Adrenal gland (tissue), 12 donors: ENCODE measurements around the gene HOMER2. TPM values are rescaled to one million over a fixed set of nuclear protein-coding genes. Genes with fewer than 3 reads are reported as not detected.

Experiments used
- DNase-seq, 7 donors: peaks; one replicate each; pipeline ENCODE4 v3.0.0-alpha.2; 2019 to 2020
- H3K27ac ChIP-seq, 5 donors: fragments of 200-600 bp; sonication (generic) in 4 of 5; 1 replicate in 3 of 5; 2 replicates in 2 of 5; pipeline versions ENCODE4 v1.5.1 to v1.8.0; 2016 to 2020; ENCODE audit warnings: mild to moderate bottlenecking in 1 of 5
- H3K27me3 ChIP-seq: fragments of 200-600 bp; 2 replicates; pipeline ENCODE4 v1.8.0; 2021
- H3K36me3 ChIP-seq, 2 donors: fragments of 200-600 bp; replicated peaks in 1 of 2; 1 replicate in 1 of 2; 2 replicates in 1 of 2; pipeline versions ENCODE4 v1.5.1 to v1.8.0; 2018 to 2022
- H3K4me1 ChIP-seq, 2 donors: fragments of 200-600 bp; replicated peaks in 1 of 2; 1 replicate in 1 of 2; 2 replicates in 1 of 2; pipeline versions ENCODE4 v1.5.1 to v1.8.0; 2018 to 2021
- H3K4me3 ChIP-seq, 4 donors: fragments of 200-600 bp; sonication (generic) in 3 of 4; one replicate each; pipeline ENCODE4 v1.5.1; 2016 to 2018
- H3K9me3 ChIP-seq, 3 donors: fragments of 200-600 bp; sonication (generic) in 1 of 3; replicated peaks in 1 of 3; 1 replicate in 2 of 3; 2 replicates in 1 of 3; pipeline versions ENCODE4 v1.5.1 to v1.8.0; 2016 to 2021
- CTCF ChIP-seq, 6 experiments: fragments of 450-650 bp in 4 of 6; fragments of 200-600 bp in 2 of 6; sonication (generic) in 1 of 6; IDR thresholded peaks; 1 replicate in 5 of 6; 2 replicates in 1 of 6; pipeline versions ENCODE4 v1.5.1 to v1.8.0; 2016 to 2021; ENCODE audit warnings: antibody characterized with exemption in 6 of 6, mild to moderate bottlenecking in 2 of 6, moderate library complexity in 1 of 6
- POLR2A ChIP-seq, 2 donors: fragments of 450-650 bp; IDR thresholded peaks; one replicate each; pipeline ENCODE4 v1.6.1; 2017; ENCODE audit warnings: antibody characterized with exemption in 2 of 2, mild to moderate bottlenecking in 2 of 2, moderate library complexity in 1 of 2
- WGBS, 4 donors: extraction: QIAGEN DNeasy Blood & Tissue Kit in 2 of 4; methylation state at CpG; one replicate each; pipeline versions ENCODE4 v1.1.5 to v1.1.7; 2013 to 2017; 5-methylcytosine and 5-hydroxymethylcytosine counted together
- intact Hi-C, 2 donors: fragments of 100-400 bp; cut with DNase I; formaldehyde crosslinking; loops; one replicate each; pipeline versions ENCODE4 v1.14.1 to v1.15.0; 2022 to 2023
- polyA plus RNA-seq, 3 donors: library from polyadenylated mRNA; stranded (reverse); fragments of 200-250 nt in 2 of 3; fragments of 350-450 nt in 1 of 3; fragmentation: Illumina TruSeq in 1 of 3; extraction: RNeasy Lipid Tissue Mini Kit (QIAGEN cat#74804) in 1 of 3; gene quantifications; one replicate each; pipeline ENCODE4 v1.2.3, GENCODE V29; 2013 to 2014
- total RNA-seq, 9 donors: library from RNA; depleted of rRNA in 4 of 9; stranded (reverse); fragments of >200 nt in 4 of 9; fragments of 120-200 nt in 1 of 9; fragmentation: NEBNext Ultra II Directional in 1 of 9; extraction: Animal tissue kit (Norgen Biotek cat#: 25700) in 1 of 9; gene quantifications; one replicate each; pipeline versions ENCODE4 v1.1.0 to v1.2.4, GENCODE V29; 2013 to 2023
- donor health status: healthy with polysubstance abuse.
- donor health status: Bipolar disorder and iron deficiency.
- donor health status: DM: yes; HTN: yes; CAD: no.
- donor health status: DM: no; HTN: no; CAD: no.
- donor health status: DM: no; HTN: no; CAD: no.
- donor health status: DM: yes; HTN: yes; CAD: no.

The HOMER2 gene
- total and polyA plus RNA-seq, 12 donors, result 6.5 to 43.1 (median 23.4) TPM

- Histone ChIP-seq H3K4me1 (peaks cover 20 to 24% of the 10 kb centered on the region in 2 donors), H3K9me3 (no peaks in the 10 kb centered on the region), H3K27me3 (no peaks in the 10 kb centered on the region), H3K4me3 (no peak overlapping the region), H3K36me3 (no peaks in the 10 kb centered on the region), H3K27ac (no peak overlapping the region)
- 80 to 87% (median 83%) methylated on average over 4 of the region's 4 CpGs for WGBS, 4 donors
- TF ChIP-seq CTCF (IDR thresholded peaks at IDR 0.05), result no peak
- no peak for TF ChIP-seq POLR2A (IDR thresholded peaks at IDR 0.05)
- intact Hi-C loops, result no loop called here
- no peak for DNase-seq
Observed at GRCh38 chr15:82968066-82968465, 15.5 kb upstream of the HOMER2 start.

- intact Hi-C loops, result no loop called here
- peaks cover 20 to 22% of the 10 kb centered on the region in 2 donors for H3K4me1 ChIP-seq
- no peaks in the 10 kb centered on the region for H3K27me3 ChIP-seq
- no peak overlapping the region for H3K4me3 ChIP-seq
- TF ChIP-seq CTCF (IDR thresholded peaks at IDR 0.05) (no peak), POLR2A (IDR thresholded peaks at IDR 0.05) (no peak)
- H3K36me3 ChIP-seq, result no peaks in the 10 kb centered on the region
- no peak for DNase-seq
- no peak overlapping the region for H3K27ac ChIP-seq
- H3K9me3 ChIP-seq, result no peaks in the 10 kb centered on the region
- WGBS, 4 donors, result 75 to 85% (median 78%) methylated on average over 4 of the region's 4 CpGs
Observed at GRCh38 chr15:82966671-82967071, 14.2 kb upstream of the HOMER2 start.

DNA sequence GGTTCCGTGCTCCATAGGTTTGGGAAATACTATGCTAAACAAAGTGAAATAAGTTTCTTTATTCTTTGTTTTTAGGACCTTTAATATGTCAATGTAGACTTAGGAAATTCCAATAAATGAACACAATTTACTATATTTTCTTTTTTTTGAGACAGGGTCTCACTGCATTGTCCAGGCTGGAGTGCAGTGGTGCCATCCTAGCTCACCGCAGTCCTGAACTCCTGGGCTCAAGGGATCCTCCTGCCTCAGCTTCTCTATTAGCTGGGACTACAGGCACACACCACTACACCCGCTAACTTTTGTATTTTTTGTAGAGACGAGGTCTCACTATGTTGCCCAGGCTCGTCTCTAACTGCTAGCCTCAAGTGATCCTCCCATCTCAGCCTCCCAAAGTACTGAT, 12.4 kb upstream of the HOMER2 start:
- no peak for TF ChIP-seq POLR2A (IDR thresholded peaks at IDR 0.05)
- no peak for TF ChIP-seq CTCF (IDR thresholded peaks at IDR 0.05)
- Histone ChIP-seq H3K9me3 (no peaks in the 10 kb centered on the region), H3K4me3 (no peak overlapping the region), H3K36me3 (no peaks in the 10 kb centered on the region), H3K27ac (no peak overlapping the region), H3K4me1 (peaks cover 2 to 4% of the 10 kb centered on the region in 2 donors), H3K27me3 (no peaks in the 10 kb centered on the region)
- 95 to 99% (median 98%) methylated on average over 5 of the region's 5 CpGs for WGBS, 4 donors
- no peak for DNase-seq
- intact Hi-C loops, result no loop called here

DNA sequence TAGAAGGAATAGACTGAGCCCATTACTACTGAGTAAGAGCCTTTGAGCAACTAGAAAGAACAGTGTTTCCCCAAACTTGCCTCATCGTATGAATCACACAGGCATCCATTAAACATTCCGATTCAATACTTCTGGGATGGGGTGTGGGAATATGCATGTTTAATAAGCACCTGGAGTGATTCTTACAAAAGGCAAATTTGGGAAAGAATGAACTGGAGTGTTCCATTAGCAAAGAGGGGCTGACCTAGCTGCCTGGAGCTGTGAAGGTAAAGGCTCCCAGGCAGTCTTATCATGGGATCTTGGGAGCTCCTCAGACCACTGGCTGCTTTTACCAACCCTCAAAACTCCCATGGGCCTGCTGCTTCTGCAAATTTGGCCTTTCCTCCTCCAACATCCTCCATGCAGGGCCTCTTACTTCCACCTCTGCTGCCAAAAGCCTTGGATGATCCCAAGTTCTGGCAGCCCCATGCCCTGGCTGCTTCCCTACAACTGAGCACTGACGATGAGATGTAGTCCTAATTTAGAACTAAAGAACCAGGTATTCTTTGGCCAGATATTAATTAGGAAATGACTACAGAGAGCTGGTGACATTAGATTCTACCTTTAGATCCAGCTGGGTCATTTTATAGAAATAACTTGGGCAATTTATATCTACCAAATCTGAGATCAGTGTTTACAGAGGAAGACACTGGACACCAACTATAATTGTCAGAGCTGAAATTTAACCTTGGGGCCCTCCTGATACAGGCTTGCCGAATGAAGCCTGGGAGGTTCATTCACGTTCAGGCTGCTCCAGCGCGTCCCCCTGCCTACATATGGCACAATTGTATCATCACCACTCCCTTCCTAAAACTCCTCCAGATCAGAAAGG, 11.2 kb upstream of the HOMER2 start:
- intact Hi-C loops, result no loop called here
- 89 to 91% (median 90%) methylated on average over 7 of the region's 7 CpGs for WGBS, 4 donors
- no peaks in the 10 kb centered on the region for H3K27me3 ChIP-seq
- DNase-seq, result no peak
- no peaks in the 10 kb centered on the region for H3K36me3 ChIP-seq
- no peak for TF ChIP-seq POLR2A (IDR thresholded peaks at IDR 0.05)
- no peak for TF ChIP-seq CTCF (IDR thresholded peaks at IDR 0.05)
- H3K27ac ChIP-seq, result no peak overlapping the region
- no peaks in the 10 kb centered on the region for H3K9me3 ChIP-seq
- no peak overlapping the region for H3K4me3 ChIP-seq
- no peaks in the 10 kb centered on the region for H3K4me1 ChIP-seq
